HG02759 (cell line): Measurements from ENCODE around the gene TBX4.
"Not testable (repeated sequence)": the region's sequence is repeated elsewhere in the genome, so short reads cannot be mapped to it uniquely, and the experiment has no call there.

Experiments
- ATAC-seq: cut with Tn5 transposase; IDR thresholded peaks from one replicate; pipeline ENCODE4 v1.9.1; 2021; ENCODE audit warnings: mild to moderate bottlenecking, moderate library complexity; ENCODE audit not compliant: unreplicated experiment

TBX4 gene

GRCh38 chr17:61480414-61480807, 28.2 kb downstream of the TBX4 start:
- ATAC-seq, result no peak

- ATAC-seq, result no peak
Measured at GRCh38 chr17:61481421-61481820, 29.2 kb downstream of the TBX4 start.

- no peak for ATAC-seq
Measured at GRCh38 chr17:61482467-61482866, 30.2 kb downstream of the TBX4 start.

DNA sequence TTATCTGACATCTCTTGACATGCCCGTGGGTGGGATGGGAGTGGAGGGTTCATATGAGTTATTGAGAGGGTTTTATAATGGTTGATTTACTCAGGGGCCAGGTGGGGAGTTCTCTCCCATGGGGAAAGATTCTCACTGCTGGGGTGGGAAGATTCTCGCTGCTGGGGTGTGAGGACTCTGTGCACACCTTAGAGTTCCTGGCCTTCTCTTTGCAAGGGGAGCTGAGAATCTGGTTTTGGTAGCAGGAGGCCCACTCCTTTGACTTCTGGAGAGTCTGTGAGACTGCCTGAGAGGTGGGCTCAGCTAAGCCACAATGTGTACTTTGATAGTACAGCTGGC, 31.5 kb downstream of the TBX4 start:
- ATAC-seq, result no peak

- no peak for ATAC-seq
Measured at GRCh38 chr17:61484174-61484573, 32.0 kb downstream of the TBX4 start.

DNA sequence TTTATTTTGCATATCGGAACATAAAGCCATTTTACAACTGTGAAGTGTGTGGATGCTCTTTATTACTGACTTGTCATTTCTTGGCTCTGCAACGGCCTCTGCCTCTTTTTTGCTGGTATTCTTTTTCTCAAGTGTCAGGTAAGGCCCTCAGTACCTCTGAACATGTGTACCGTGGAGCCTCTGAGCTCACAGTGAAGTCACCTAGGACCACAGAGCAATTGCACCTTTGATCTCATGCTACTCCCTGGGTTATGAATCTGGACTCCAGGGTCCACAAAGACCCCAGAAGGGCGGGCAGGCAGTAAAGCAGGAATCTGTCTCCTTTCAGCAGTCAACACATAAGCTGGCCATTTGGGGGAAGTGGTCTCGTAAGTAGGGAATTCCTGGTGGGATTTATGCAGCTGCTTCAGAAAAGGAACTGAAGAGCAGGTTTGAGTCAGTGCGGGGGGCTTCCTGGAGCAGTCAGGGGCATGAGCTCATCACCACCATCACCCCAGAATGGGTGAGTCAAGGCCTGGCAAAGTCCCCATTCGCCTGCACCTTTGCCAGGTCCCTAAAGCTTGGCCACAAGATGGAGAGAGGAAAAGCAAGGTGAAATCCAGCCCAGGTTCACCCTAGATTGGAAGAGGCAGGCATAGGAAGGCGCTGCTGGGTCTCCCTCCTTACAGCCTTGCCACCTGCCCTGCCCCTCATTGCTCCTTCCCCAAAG, 33.0 kb downstream of the TBX4 start:
- ATAC-seq, result no peak

GRCh38 chr17:61486135-61487120, 34.2 kb downstream of the TBX4 start:
- ATAC-seq, result no peak

- ATAC-seq, result no peak
Measured at GRCh38 chr17:61487161-61487988, 35.2 kb downstream of the TBX4 start.

DNA sequence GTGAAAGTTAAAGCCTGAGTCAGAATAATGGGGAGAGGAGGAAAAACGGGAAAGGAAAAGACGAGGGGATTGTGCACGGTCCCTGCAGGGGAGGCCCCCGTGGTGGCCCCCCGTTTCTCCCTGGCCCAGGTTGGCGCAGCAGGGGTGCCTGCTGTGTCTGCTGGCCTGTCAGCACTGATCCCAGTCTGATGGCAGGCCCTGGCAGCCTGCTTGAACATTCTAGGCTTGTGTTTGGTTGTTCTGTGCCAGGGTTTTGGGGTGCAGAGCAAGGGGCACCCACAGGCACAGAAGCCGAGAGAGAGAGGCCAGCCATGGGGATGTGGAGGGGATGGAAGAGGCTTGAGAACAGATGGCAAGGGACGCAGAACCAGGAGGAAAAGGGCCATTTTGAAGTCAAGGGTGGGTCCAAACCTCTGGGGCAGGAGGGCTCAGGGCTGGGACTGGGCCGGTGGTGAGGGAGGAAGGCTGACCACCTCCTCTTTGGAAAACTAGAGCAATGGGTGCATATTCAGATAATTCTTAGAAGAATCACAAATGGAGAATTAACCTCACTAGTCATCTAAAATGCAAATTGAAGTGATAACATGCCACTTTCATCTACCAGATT, 35.9 kb downstream of the TBX4 start:
- no peak for ATAC-seq

DNA sequence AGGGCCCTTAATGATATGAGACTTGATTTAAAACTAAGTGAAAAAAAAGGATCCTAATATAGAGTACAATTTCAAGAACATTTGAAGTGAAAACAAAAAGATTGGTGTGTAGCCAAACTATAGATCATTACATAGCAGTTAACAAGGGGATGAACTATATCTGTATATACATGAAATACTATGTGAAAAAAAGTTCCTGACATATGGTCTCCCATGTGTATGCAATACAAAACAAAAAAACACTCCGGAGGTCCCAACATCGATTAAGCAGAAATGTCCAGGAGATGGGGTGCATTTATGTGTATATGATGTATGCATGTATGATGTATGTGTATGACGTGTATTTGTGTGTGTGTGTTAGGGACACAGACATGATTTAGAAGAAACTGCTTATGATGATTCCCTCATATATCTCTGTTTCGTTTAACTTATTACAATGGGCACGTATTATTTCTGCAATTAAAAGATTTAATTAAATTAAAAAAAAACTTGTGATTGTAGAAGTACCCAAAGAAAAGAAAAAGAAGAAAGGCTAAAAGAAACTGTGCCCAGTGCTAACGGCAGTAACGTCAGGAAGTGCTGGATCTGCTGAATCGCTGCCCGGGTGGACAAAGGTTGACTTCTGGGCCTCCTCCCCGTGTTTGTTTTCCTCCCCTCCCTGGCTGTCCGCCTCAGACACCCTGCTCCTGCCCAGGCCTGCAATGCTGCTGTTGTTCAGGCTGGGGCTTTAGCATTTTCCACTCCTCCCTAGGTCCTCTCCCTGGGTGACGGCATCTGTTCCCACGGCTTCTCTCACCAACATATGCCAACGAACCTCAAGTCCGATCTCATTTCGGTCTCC, 36.9 kb downstream of the TBX4 start:
- ATAC-seq, result no peak

DNA sequence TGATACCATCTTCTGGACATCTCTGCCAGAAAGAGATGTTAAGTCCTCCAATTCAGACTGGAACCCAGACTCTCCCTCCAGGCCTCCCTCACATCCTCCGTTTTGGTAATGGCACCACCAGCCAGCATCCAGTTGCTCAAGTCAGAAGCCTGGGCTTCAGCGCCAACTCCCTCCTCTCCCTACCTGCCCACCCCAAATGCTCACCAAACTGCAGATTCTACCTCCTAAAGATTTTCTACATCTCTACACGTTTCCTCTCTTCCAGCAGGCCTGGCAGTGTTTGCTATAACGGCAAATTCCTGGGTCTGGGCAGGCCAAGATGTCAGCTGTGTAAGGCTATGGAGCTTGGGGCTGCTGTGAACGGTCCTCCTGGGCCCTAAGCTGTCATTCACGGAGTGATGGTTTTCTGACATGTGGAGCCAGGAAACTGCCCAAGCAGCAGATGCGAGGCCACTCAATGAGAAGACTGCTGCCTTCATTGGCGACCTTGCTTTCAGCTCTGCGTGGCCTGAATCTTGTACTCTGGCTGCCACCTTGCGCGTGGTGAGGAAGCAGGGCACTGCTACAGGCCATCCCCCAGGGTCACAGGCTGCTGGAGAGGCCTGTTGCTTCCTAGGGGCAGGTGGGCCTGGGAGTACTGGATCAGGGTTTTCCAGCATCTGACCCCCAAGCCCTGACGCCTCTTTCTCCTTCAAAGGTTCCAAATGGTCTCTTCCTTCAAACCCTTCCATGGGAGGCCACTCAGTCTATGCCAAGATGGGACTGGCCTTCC, 37.7 kb downstream of the TBX4 start:
- ATAC-seq, result no peak

GRCh38 chr17:61490540-61490975, 38.3 kb downstream of the TBX4 start:
- ATAC-seq, result no peak

GRCh38 chr17:61491981-61492380, 39.8 kb downstream of the TBX4 start:
- ATAC-seq, result no peak

DNA sequence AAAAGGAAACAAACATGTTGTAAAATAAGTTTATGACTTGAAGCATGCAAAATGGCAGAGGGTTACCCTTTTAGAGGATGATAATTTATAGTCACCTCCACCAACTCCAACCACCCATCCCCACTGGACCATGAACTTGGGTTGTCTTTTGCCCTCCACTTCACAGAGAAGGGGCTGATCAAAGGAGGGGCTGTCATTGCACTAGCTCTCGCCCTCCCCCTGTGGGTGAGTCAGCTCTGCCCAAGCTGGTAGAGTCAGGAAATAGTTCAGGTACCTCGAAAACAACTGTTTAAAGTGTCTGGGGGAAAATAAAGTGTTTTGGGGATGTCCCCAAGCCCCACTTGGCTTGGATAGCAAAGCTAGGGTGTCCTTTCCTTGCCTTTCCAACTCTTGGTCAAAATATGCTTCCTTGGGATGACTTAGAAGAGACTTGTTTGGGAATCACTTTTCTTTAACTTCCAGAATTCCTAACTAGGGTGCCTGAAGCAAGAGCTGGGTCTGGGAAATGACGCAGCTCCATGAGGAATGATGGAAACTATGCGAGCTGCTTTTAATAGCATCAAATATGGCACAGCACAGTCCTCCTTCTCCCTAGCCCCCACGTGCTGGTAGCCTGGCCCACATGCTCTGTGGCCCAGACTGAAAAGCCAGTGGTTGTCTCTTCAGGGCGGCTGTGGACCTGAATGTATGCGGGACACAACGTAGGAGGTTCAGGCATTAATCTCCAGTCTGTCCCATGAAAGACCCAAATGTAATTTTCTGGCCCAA, 40.7 kb downstream of the TBX4 start:
- no peak for ATAC-seq

DNA sequence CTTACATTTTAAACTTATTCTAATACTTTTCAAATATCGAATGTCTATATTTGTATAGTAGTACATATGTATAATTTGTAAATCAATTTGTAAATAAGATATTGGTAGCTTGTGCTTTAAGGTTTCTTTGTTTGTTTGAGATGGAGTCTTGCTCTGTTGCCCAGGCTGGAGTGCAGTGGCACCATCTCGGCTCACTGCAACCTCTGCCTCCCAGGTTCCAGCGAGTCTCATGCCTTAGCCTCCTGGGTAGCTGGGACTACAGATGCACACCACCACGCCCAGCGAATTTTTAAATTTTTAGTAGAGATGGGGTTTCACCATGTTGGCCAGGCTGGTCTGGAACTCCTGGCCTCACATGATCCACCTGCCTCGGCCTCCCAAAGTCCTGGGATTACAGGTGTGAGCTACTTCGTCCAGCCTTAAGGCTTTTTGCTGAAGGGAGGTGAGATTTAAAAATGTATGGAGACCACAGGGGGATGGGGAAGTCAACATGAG, 41.7 kb downstream of the TBX4 start:
- not testable (repeated sequence) for ATAC-seq

- ATAC-seq, result no peak
Measured at GRCh38 chr17:61494325-61495160, 42.3 kb downstream of the TBX4 start.

GRCh38 chr17:61495161-61495857, 43.1 kb downstream of the TBX4 start:
- no peak for ATAC-seq
